Thyroid gland (tissue), 4 donors: Measurements from ENCODE around the gene C1orf52.

ENCODE experiments used
- CTCF ChIP-seq, 6 experiments: fragments of 200-600 bp in 3 of 6; fragments of 450-650 bp in 3 of 6; sonication (generic) in 3 of 6; IDR thresholded peaks; one replicate each; pipeline ENCODE4 v1.5.1; 2016 to 2019; ENCODE audit warnings: antibody characterized with exemption in 6 of 6, mild to moderate bottlenecking in 2 of 6, inconsistent platforms in 1 of 6, moderate library complexity in 1 of 6
- POLR2A ChIP-seq, 2 donors: fragments of 450-650 bp; IDR thresholded peaks; one replicate each; pipeline ENCODE4 v1.6.1; 2017; ENCODE audit warnings: antibody characterized with exemption in 2 of 2, mild to moderate bottlenecking in 2 of 2, moderate library complexity in 1 of 2

- no peak for TF ChIP-seq POLR2A (IDR thresholded peaks at IDR 0.05)
- TF ChIP-seq CTCF (IDR thresholded peaks at IDR 0.05) = no peak
These were observed 40.7 kb upstream of the C1orf52 start for GRCh38 chr1:85300140-85300539.
